Large intestine (tissue), 3 donors: ENCODE results near the gene PSEN1. TPM values are rescaled to one million over a fixed set of nuclear protein-coding genes. Genes with fewer than 3 reads are reported as not detected.

ENCODE experiments used
- DNase-seq, 2 donors: peaks; one replicate each; pipeline versions ENCODE4 v3.0.0 to v3.0.0-alpha.2; 2013
- H3K27ac ChIP-seq: one replicate; pipeline ENCODE4 v1.5.1; 2013; ENCODE audit warnings: low read length
- H3K27me3 ChIP-seq: 2 replicates; pipeline ENCODE4 v1.6.1; 2013; ENCODE audit warnings: low read length; ENCODE audit not compliant: control insufficient read depth, insufficient read depth
- H3K36me3 ChIP-seq: 2 replicates; pipeline ENCODE4 v1.6.1; 2013; ENCODE audit warnings: low read length; ENCODE audit not compliant: control insufficient read depth, insufficient read depth
- H3K4me1 ChIP-seq: one replicate; pipeline ENCODE4 v1.6.1; 2013; ENCODE audit warnings: low read length; ENCODE audit not compliant: control insufficient read depth, insufficient read depth
- H3K4me3 ChIP-seq: one replicate; pipeline ENCODE4 v1.5.1; 2013; ENCODE audit warnings: low read length
- H3K9me3 ChIP-seq: one replicate; pipeline ENCODE4 v1.6.1; 2013; ENCODE audit warnings: mild to moderate bottlenecking, low read depth, low read length, moderate library complexity; ENCODE audit not compliant: control insufficient read depth
- WGBS: methylation state at CpG from one replicate; pipeline ENCODE4 v1.1.5; 2013; ENCODE audit warnings: low lambda C conversion rate; ENCODE audit not compliant: insufficient coverage; 5-methylcytosine and 5-hydroxymethylcytosine counted together
- polyA plus RNA-seq: library from polyadenylated mRNA; unstranded; fragments of 120-200 nt; gene quantifications from one replicate; pipeline ENCODE4 v1.2.1, GENCODE V29; 2013

Gene PSEN1
- polyA plus RNA-seq, 1 donor: 104 TPM

DNA sequence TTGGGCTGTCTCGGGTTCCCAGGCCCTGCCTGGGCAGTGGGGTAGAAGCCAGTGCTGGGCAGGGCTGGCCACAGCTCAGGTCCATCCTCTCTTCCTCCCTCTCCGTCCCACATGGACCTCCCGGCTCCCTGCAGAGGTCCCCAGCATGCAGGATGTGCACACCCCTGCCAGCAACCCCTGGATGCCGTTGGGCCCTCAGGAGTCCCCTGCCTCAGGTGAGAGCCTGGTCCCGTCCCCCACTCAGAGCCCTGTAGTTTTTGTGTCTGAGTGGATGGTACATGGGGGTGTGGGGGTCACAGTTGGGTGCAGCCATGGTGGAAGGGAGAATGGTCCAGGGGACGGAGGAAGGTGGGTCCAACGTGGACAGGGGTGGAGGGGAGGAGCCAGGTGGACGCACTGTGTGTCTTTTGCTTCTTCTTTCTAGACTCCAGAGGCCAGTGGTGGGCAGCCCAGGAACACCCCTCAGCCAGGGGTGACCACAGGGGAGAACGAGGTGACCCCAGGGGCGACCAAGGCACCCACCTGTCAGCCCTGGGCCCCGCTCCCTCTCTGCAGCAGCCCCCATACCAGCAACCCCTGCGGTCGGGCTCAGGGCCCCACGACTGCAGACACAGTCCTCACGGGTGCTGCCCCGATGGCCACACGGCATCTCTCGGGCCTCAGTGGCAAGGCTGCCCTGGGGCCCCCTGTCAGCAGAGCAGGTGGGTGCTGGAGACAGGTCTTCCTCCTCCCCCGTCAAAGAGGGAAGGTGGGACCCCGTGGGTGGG is 122.7 kb downstream of the PSEN1 start:
- H3K4me3 ChIP-seq: no peak overlapping the region
- DNase-seq: no peak
- peaks cover 63% of the 10 kb centered on the region for H3K36me3 ChIP-seq
- 100% methylated on average over 1 of the region's 20 CpGs for WGBS
- no peaks in the 10 kb centered on the region for H3K27me3 ChIP-seq
- H3K9me3 ChIP-seq: no peaks in the 10 kb centered on the region
- H3K4me1 ChIP-seq: peaks cover 9% of the 10 kb centered on the region
- H3K27ac ChIP-seq: no peak overlapping the region

DNA sequence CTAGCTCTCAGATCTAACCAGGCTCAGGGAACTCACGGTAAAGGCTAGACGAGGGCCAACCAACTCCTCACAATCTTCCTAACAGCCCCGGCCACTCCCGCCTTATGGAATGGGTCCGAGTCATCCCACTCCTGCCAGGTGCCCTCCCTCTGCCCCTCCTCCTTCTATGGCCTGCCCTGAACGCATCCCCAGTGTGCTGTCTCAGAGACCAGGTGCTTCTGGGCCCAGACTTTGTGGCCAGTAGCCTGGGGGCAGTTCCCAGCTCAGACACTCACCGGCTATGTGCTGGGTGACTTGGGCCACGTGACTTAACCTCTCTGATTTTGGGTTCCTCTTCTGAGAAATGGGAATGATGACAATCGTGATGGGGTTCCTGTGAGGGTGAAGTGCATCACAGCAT is 123.5 kb downstream of the PSEN1 start:
- Histone ChIP-seq H3K4me3 (no peak overlapping the region), H3K27me3 (no peaks in the 10 kb centered on the region), H3K4me1 (peaks cover 17% of the 10 kb centered on the region), H3K9me3 (no peaks in the 10 kb centered on the region), H3K27ac (no peak overlapping the region), H3K36me3 (peaks cover 60% of the 10 kb centered on the region)
- no CpG with 5 or more reads among the region's 9 CpGs for WGBS
- no peak for DNase-seq

DNA sequence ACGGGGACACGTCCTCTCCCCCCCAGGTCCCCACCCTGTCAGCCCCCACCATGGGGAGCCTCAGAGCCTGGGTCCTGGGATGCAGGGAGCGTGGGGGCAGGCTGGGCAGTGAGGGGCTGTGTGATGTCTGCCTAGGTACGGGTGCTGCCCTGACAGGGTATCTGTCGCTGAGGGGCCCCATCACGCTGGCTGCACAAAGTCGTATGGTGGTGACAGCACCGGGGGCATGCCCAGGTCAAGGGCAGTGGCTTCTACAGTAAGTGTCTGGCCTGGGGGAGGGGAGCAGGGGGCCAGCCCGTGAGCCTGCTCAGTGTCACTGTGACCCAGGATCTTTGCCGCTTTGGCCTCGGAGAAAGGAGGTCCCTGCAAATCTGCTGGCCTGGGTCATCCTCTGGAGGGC is 124.3 kb downstream of the PSEN1 start:
- no peak overlapping the region for H3K4me3 ChIP-seq
- H3K4me1 ChIP-seq: peaks cover 24% of the 10 kb centered on the region
- no peak for DNase-seq
- no peaks in the 10 kb centered on the region for H3K27me3 ChIP-seq
- H3K27ac ChIP-seq: no peak overlapping the region
- no peaks in the 10 kb centered on the region for H3K9me3 ChIP-seq
- peaks cover 59% of the 10 kb centered on the region for H3K36me3 ChIP-seq
- WGBS: no CpG with 5 or more reads among the region's 11 CpGs

DNA sequence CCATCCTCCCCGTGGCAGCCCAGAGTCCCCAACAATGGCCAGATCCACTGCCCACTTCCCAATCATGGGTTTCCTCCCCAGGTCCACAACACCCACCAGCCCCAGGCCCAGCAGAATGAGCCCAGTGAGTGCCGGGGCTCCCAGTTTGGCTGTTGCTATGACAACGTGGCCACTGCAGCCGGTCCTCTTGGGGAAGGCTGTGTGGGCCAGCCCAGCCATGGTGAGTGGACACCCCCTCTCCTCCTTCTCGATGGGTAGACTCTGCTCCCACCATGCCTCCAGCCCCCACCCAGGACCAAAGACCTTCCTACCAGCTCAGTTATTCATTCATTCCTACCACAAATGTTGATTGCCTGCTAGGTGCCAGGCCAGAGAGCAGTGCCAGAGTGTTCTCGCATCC is 124.8 kb downstream of the PSEN1 start:
- no peak overlapping the region for H3K27ac ChIP-seq

DNA sequence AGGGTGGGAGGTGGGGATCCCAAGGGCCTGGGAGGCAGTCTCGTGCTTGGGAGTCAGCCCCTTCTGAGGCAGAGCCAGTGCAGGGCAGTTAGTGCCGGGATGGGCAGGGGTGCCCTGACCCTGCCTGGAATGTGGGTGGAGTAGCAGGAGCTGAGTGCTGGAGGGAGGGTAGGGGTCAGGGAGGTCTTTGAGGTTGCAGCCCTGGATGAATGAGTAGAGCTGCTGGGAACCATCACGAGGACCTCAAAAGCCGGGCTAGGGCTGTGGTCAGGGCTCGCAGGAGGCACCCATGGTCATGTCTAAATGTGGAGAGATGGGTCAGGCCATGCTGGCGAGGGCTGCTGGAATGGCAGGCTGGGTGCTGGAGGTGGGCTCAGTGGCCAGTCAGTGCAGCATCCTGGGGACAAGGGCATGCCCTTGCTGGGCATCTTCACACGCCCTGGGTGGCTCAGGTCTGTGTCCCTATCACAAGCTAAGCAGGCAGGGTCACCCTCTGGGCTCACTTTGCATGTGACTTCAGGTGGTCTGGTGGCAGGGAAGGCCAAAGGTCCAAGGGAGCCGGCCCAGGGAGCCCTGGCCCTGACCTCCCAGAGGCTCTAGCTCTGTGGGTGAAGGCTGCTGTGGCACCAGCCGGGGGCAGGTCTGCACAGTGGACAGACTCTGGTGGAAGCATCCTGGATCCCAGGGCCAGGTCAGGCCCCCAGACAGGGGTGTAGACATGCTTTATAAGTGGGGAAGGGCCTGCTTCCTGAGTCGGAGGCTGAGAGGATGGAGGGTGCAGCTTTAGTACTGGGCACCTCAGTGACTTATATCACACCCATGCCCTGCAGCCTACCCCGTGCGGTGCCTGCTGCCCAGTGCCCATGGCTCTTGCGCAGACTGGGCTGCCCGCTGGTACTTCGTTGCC is 125.5 kb downstream of the PSEN1 start:
- H3K27me3 ChIP-seq: no peaks in the 10 kb centered on the region
- peaks cover 24% of the 10 kb centered on the region for H3K4me1 ChIP-seq
- H3K36me3 ChIP-seq: peaks cover 65% of the 10 kb centered on the region
- H3K27ac ChIP-seq: no peak overlapping the region
- H3K9me3 ChIP-seq: no peaks in the 10 kb centered on the region
- WGBS: no CpG with 5 or more reads among the region's 15 CpGs
- no peak overlapping the region for H3K4me3 ChIP-seq
- DNase-seq: no peak

More for the DNA sequence above, 124.8 kb downstream of the PSEN1 start:
- peaks cover 24% of the 10 kb centered on the region for H3K4me1 ChIP-seq
- no peak overlapping the region for H3K4me3 ChIP-seq
- no peaks in the 10 kb centered on the region for H3K9me3 ChIP-seq
- H3K36me3 ChIP-seq: peaks cover 58% of the 10 kb centered on the region
- no peak for DNase-seq
- WGBS: no CpG with 5 or more reads among the region's 6 CpGs
- no peaks in the 10 kb centered on the region for H3K27me3 ChIP-seq

DNA sequence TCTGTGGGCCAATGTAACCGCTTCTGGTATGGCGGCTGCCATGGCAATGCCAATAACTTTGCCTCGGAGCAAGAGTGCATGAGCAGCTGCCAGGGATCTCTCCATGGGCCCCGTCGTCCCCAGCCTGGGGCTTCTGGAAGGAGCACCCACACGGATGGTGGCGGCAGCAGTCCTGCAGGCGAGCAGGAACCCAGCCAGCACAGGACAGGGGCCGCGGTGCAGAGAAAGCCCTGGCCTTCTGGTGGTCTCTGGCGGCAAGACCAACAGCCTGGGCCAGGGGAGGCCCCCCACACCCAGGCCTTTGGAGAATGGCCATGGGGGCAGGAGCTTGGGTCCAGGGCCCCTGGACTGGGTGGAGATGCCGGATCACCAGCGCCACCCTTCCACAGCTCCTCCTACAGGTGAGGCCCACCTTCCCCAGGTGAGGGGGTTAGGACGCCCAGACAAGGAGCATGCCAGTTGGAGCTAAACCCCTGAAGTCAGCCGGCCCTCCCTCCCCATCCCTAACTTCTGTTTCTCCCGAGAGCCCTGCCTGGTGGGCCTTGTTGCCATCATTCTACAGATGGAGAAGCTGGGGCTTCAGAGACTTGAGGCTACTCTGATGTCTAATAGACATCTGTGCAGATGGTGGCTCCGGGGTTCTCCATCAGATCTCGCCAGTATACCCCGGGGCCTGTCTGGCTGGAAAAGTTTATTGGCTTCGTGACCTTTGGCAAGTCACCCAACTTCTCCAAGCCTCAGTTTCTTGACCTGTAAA is 126.3 kb downstream of the PSEN1 start:
- Histone ChIP-seq H3K9me3 (no peaks in the 10 kb centered on the region), H3K27ac (no peak overlapping the region), H3K4me1 (peaks cover 24% of the 10 kb centered on the region), H3K27me3 (no peaks in the 10 kb centered on the region), H3K36me3 (peaks cover 71% of the 10 kb centered on the region), H3K4me3 (no peak overlapping the region)
- WGBS: no CpG with 5 or more reads among the region's 20 CpGs
- no peak for DNase-seq

DNA sequence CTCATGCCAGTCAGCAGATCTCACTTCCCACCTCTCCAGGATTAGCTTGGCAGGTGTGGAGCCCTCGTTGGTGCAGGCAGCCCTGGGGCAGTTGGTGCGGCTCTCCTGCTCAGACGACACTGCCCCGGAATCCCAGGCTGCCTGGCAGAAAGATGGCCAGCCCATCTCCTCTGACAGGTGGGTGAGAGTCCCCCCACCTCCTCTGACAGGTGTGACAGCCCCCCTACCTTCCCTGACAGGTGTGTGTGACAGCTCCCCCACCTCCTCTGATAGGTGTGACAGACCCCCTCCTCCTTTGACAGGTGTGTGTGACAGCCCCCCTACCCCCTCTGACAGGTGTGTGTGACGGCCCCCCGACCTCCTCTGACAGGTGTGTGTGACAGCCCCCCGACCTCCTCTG is 127.3 kb downstream of the PSEN1 start:
- no peaks in the 10 kb centered on the region for H3K27me3 ChIP-seq
- WGBS: 90% methylated on average over 2 of the region's 7 CpGs
- no peaks in the 10 kb centered on the region for H3K9me3 ChIP-seq
- H3K4me1 ChIP-seq: peaks cover 24% of the 10 kb centered on the region
- H3K36me3 ChIP-seq: peaks cover 77% of the 10 kb centered on the region
- peak overlapping the region; percentile 58 for H3K27ac ChIP-seq
- no peak for DNase-seq
- H3K4me3 ChIP-seq: no peak overlapping the region

DNA sequence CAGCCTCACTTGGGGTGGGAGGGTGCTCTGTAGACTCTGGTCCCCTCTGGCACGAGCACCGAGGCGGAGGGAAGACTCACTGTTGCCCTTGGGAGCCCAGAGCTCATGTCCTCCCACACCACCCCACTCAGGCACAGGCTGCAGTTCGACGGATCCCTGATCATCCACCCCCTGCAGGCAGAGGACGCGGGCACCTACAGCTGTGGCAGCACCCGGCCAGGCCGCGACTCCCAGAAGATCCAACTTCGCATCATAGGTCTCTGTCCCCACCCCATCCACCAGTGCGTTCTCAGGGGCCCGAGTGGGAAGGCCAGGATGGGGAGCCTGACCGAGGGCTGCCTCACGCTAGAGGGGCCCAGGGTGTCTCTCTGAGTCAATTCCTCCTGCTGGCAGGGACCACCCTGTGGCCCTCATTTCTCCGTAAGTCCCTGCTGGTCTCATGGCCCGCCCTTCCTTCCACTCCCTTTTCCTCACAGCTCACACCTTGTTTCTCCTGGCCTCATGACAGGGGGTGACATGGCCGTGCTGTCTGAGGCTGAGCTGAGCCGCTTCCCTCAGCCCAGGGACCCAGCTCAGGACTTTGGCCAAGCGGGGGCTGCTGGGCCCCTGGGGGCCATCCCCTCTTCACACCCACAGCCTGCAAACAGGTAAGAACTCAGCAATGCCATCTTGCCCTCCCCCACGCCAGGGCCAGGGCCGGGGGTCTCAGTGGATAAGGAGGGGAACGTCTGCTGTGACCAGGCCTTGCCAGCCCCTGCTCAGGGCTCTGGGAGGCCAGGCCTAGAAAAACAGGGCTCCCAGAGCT is 128.0 kb downstream of the PSEN1 start:
- peaks cover 24% of the 10 kb centered on the region for H3K4me1 ChIP-seq
- H3K4me3 ChIP-seq: no peak overlapping the region
- H3K27ac ChIP-seq: peak overlapping the region; percentile 58
- no peaks in the 10 kb centered on the region for H3K27me3 ChIP-seq
- no CpG with 5 or more reads among the region's 23 CpGs for WGBS
- no peaks in the 10 kb centered on the region for H3K9me3 ChIP-seq
- peak; percentile 63 to 81 for DNase-seq
- H3K36me3 ChIP-seq: peaks cover 76% of the 10 kb centered on the region

DNA sequence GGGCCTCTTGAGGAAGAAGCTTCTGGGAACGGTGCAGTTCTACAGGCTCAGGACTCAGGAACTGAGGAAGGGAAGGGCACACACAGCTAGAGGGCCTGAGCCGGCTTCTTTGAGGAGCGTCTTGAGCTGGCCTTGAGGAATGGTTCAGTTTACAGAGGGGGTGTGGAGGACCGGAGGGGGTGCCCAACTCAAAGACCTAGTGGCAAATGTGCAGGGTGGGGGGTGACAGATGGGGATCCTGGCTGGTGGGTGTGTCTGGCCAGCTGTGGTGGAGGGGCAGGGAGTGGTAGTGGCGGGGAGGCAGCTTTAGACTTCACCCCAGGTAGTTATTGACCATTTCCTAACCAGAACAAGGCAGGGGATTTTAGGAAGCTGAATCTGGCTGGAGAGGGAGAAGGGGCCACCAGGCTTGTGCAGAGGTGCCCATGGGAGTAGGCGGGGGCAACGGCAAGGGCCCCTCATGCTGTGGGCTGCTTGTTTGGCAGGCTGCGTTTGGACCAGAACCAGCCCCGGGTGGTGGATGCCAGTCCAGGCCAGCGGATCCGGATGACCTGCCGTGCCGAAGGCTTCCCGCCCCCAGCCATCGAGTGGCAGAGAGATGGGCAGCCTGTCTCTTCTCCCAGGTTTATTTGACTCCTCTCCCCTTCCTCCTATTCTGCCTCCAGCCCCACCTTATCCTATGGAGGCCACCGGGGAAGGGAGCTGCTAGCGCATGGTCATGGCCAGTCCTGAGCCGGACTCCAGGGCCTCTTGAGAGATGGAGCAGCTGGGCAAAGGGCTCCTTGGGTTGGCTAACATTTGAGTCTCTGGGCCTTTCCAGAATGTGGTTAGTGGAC is 128.8 kb downstream of the PSEN1 start:
- no peaks in the 10 kb centered on the region for H3K9me3 ChIP-seq
- H3K27me3 ChIP-seq: no peaks in the 10 kb centered on the region
- peaks cover 24% of the 10 kb centered on the region for H3K4me1 ChIP-seq
- peaks cover 72% of the 10 kb centered on the region for H3K36me3 ChIP-seq
- no CpG with 5 or more reads among the region's 18 CpGs for WGBS
- peak overlapping the region; percentile 58 for H3K27ac ChIP-seq
- DNase-seq: peak in 1 of 2 donors; percentile 23
- no peak overlapping the region for H3K4me3 ChIP-seq
